Measurements from ENCODE around the gene WDR20. TPM values are rescaled to one million over a fixed set of nuclear protein-coding genes. Genes with fewer than 3 reads are reported as not detected.

Gene WDR20
- total RNA-seq, 2 experiments from 2014 or later = 40.1 to 41.2 TPM

GRCh38 chr14:102223682-102224081, 84.0 kb downstream of the WDR20 start:
- no peak overlapping the region for H3K27ac Mint-ChIP-seq
- intact Hi-C loops (cut with DNase I, micrococcal nuclease) = no loop called here
- CTCF ChIA-PET = interaction anchor here (0.6 kb wide), 1 partner anchor 256 kb away, joined by 3 read pairs; no protein-coding TSS in a partner anchor

GRCh38 chr14:102225386-102225785, 85.7 kb downstream of the WDR20 start:
- DNase-seq = no peak
- no peak overlapping the region for H3K4me3 ChIP-seq (ENCODE audit: low read length)
- Mint-ChIP-seq H3K36me3 (ENCODE audit: low read depth) (peaks cover 18% of the 10 kb centered on the region), H3K27ac (no peak overlapping the region), H3K9me3 (no peaks in the 10 kb centered on the region), H3K4me1 (ENCODE audit: low read depth) (no peaks in the 10 kb centered on the region), H3K27me3 (no peaks in the 10 kb centered on the region), H3K4me3 (no peak overlapping the region)
- H3K36me3 ChIP-seq (ENCODE audit: insufficient read depth, low read length) = peaks cover 11% of the 10 kb centered on the region
- POLR2A ChIA-PET = no interaction called here
- no peaks in the 10 kb centered on the region for H3K27me3 ChIP-seq (ENCODE audit: control insufficient read depth in 1 of 2, insufficient read depth in 2 of 2, low read length in 2 of 2)
- no peak for ATAC-seq (ENCODE audit: poor library complexity)
- H3K4me1 ChIP-seq (ENCODE audit: insufficient read depth, low read length) = no peaks in the 10 kb centered on the region
- H3K27ac ChIP-seq (ENCODE audit: low read depth in 1 of 2, low read length in 2 of 2) = no peak overlapping the region
- intact Hi-C loops (cut with DNase I, micrococcal nuclease) = no loop called here
- CTCF ChIA-PET = no interaction called here
- no peak for TF ChIP-seq CTCF (IDR thresholded peaks at IDR 0.05)
- H3K9me3 ChIP-seq (ENCODE audit: control insufficient read depth in 1 of 2, insufficient read depth in 1 of 2, low read length in 2 of 2) = no peaks in the 10 kb centered on the region

More at GRCh38 chr14:102223682-102224081, 84.0 kb downstream of the WDR20 start:
- DNase-seq (no peak), ATAC-seq (ENCODE audit: poor library complexity) (no peak)
- Mint-ChIP-seq H3K4me3 (no peak overlapping the region), H3K27me3 (no peaks in the 10 kb centered on the region), H3K9me3 (no peaks in the 10 kb centered on the region), H3K36me3 (ENCODE audit: low read depth) (peaks cover 18% of the 10 kb centered on the region), H3K4me1 (ENCODE audit: low read depth) (peaks cover 7% of the 10 kb centered on the region)
- peaks cover 13% of the 10 kb centered on the region for H3K4me1 ChIP-seq (ENCODE audit: insufficient read depth, low read length)
- H3K4me3 ChIP-seq (ENCODE audit: low read length) = no peak overlapping the region
- H3K36me3 ChIP-seq (ENCODE audit: insufficient read depth, low read length) = peaks cover 14% of the 10 kb centered on the region
- POLR2A ChIA-PET = interaction anchor here (1.3 kb wide), 1 partner anchor 90 kb away, joined by 3 read pairs; no protein-coding TSS in a partner anchor
- H3K27me3 ChIP-seq (ENCODE audit: control insufficient read depth in 1 of 2, insufficient read depth in 2 of 2, low read length in 2 of 2) = no peaks in the 10 kb centered on the region
- no peak overlapping the region for H3K27ac ChIP-seq (ENCODE audit: low read depth in 1 of 2, low read length in 2 of 2)
- TF ChIP-seq CTCF (IDR thresholded peaks at IDR 0.05) = no peak
- H3K9me3 ChIP-seq (ENCODE audit: control insufficient read depth in 1 of 2, insufficient read depth in 1 of 2, low read length in 2 of 2) = no peaks in the 10 kb centered on the region

DNA sequence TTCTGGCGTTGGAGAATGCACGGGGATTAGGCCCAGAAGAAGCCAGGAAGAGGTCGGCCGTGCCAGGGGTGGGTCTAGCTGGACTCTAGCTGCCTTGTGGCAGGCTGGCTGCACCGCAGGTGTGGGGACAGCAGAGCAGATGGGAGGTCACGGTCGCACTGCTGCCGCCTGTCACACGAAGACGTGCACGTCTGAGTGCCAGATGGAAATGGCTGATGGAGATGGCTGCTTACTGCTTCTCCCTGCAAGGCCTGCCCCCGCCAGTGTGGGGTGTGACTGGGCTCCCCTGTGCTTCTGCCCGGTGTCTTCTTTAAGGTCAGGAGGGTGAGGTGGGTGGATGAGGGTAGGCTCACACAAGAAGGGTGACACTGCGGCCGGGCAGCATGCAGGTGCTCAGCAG, 86.2 kb downstream of the WDR20 start:
- TF ChIP-seq CTCF (IDR thresholded peaks at IDR 0.05) = no peak
- H3K27me3 Mint-ChIP-seq = no peaks in the 10 kb centered on the region
- H3K4me1 Mint-ChIP-seq (ENCODE audit: low read depth) = no peaks in the 10 kb centered on the region
- no peaks in the 10 kb centered on the region for H3K9me3 ChIP-seq (ENCODE audit: control insufficient read depth in 1 of 2, insufficient read depth in 1 of 2, low read length in 2 of 2)
- POLR2A ChIA-PET = no interaction called here
- peaks cover 11% of the 10 kb centered on the region for H3K36me3 ChIP-seq (ENCODE audit: insufficient read depth, low read length)
- H3K4me3 ChIP-seq (ENCODE audit: low read length) = no peak overlapping the region
- DNase-seq (no peak), ATAC-seq (ENCODE audit: poor library complexity) (no peak)
- no peak overlapping the region for H3K27ac Mint-ChIP-seq
- CTCF ChIA-PET = no interaction called here
- no peaks in the 10 kb centered on the region for H3K9me3 Mint-ChIP-seq
- H3K4me1 ChIP-seq (ENCODE audit: insufficient read depth, low read length) = no peaks in the 10 kb centered on the region
- no peak overlapping the region for H3K4me3 Mint-ChIP-seq
- peaks cover 18% of the 10 kb centered on the region for H3K36me3 Mint-ChIP-seq (ENCODE audit: low read depth)
- H3K27me3 ChIP-seq (ENCODE audit: control insufficient read depth in 1 of 2, insufficient read depth in 2 of 2, low read length in 2 of 2) = no peaks in the 10 kb centered on the region
- intact Hi-C loops (cut with DNase I, micrococcal nuclease) = no loop called here
- no peak overlapping the region for H3K27ac ChIP-seq (ENCODE audit: low read depth in 1 of 2, low read length in 2 of 2)

All from CD4-positive, alpha-beta T cell (primary cell).